Heart right ventricle (tissue), 16 donors: Measurements from ENCODE around the gene TYRP1. TPM values are rescaled to one million over a fixed set of nuclear protein-coding genes. Genes with fewer than 3 reads are reported as not detected.

ENCODE experiments used
- ATAC-seq, 8 donors: fragments of 200-7000 bp; cut with Tn5 transposase; one replicate each; pipeline ENCODE4 v1.9.1; 2020; ENCODE audit warnings: mild to moderate bottlenecking in 8 of 8, moderate library complexity in 8 of 8, moderate number of reproducible peaks in 1 of 8
- DNase-seq, 2 donors: peaks; one replicate each; pipeline ENCODE4 v3.0.0-alpha.2; 2020
- H3K27ac ChIP-seq, 10 donors: fragments of 200-600 bp; sonication (generic) in 2 of 10; one replicate each; pipeline versions ENCODE4 v1.5.0 to v1.8.0; 2020 to 2022; ENCODE audit warnings: mild to moderate bottlenecking in 3 of 10
- H3K27me3 ChIP-seq, 7 donors: fragments of 200-600 bp; one replicate each; pipeline ENCODE4 v1.8.0; 2021 to 2022; ENCODE audit warnings: mild to moderate bottlenecking in 2 of 7
- H3K36me3 ChIP-seq, 9 donors: fragments of 200-600 bp; sonication (generic) in 1 of 9; one replicate each; pipeline versions ENCODE4 v1.5.0 to v1.8.0; 2020 to 2022; ENCODE audit warnings: mild to moderate bottlenecking in 2 of 9
- H3K4me1 ChIP-seq, 9 donors: fragments of 200-600 bp; sonication (generic) in 1 of 9; one replicate each; pipeline versions ENCODE4 v1.5.0 to v1.8.0; 2020 to 2022; ENCODE audit warnings: mild to moderate bottlenecking in 4 of 9
- H3K4me3 ChIP-seq, 10 donors: fragments of 200-600 bp; sonication (generic) in 2 of 10; one replicate each; pipeline versions ENCODE4 v1.5.0 to v1.8.0; 2020 to 2022; ENCODE audit warnings: mild to moderate bottlenecking in 7 of 10, moderate library complexity in 2 of 10
- H3K9me3 ChIP-seq, 11 donors: fragments of 200-600 bp in 10 of 11; sonication (generic) in 2 of 11; one replicate each; pipeline versions ENCODE4 v1.5.0 to v1.8.0; 2013 to 2022; ENCODE audit warnings: mild to moderate bottlenecking in 2 of 11, control low read depth in 1 of 11, moderate library complexity in 1 of 11
- WGBS, 2 donors: extraction: QIAGEN DNeasy Blood & Tissue Kit; methylation state at CpG; one replicate each; pipeline ENCODE4 v1.1.7; 2013; ENCODE audit warnings: inconsistent platforms in 1 of 2; 5-methylcytosine and 5-hydroxymethylcytosine counted together
- intact Hi-C, 10 donors: fragments of 100-400 bp; cut with DNase I; formaldehyde crosslinking; loops; one replicate each; pipeline versions ENCODE4 v1.11.1 to v1.14.2; 2022
- polyA plus RNA-seq, 2 donors: library from polyadenylated mRNA; stranded (reverse); fragments of 200-250 nt; gene quantifications; one replicate each; pipeline ENCODE4 v1.2.3, GENCODE V29; 2013
- total RNA-seq, 10 donors: library from RNA; stranded (reverse); fragmentation: NEBNext Ultra II Directional in 3 of 10; extraction: Animal tissue kit (Norgen Biotek cat#: 25700) in 3 of 10; gene quantifications; one replicate each; pipeline versions ENCODE4 v1.2.1 to v1.2.4, GENCODE V29; 2021 to 2023
- TF ChIP-seq, protein P1 (sequence below), 9 donors: fragments of 200-600 bp; sonication (generic) in 2 of 9; IDR thresholded peaks; one replicate each; pipeline versions ENCODE4 v1.5.0 to v1.8.0; 2021 to 2022; ENCODE audit warnings: antibody characterized with exemption in 9 of 9, mild to moderate bottlenecking in 5 of 9, moderate library complexity in 1 of 9
- donor health status: Arrhythmogenic right ventricular cardiomyopathy.
- donor health status: ischemic (EF 13 %, LVEDD 7.1; RV severe dilation, severe dysfunction).
- donor health status: healthy with polysubstance abuse.
- donor health status: DM: no; HTN: yes; CAD: no.
- donor health status: DM: no; HTN: no; CAD: no.
- donor health status: ischemic (EF 25% LVEDD 6.9; RV normal size, moderate dysfunction).
- donor health status: ischemic (EF 25% LVEDD 5.7; RV mildly dilated, moderate dysfunction).
- donor health status: healthy.
- donor health status: DM: yes; HTN: yes; CAD: no.
- donor health status: Ischemic cardiomyopathy.
- donor health status: ischemic (EF 35%, LVEDD 5.7; RV mildly dilated, moderate dysfunction).
- donor health status: nonischemic (EF 11% LVEDD 7.7; RV severe dilation, severe dysfunction).
- donor health status: DM: yes; HTN: yes; CAD: no.
- donor health status: PGD.
- donor health status: ischemic (EF 29% LVEDD 5.4; RV normal size, mild dysfunction).
- donor health status: nonischemic (EF 23%, LVEDD 6.1; RV moderate dilation, normal function).

TYRP1 gene
- total and polyA plus RNA-seq, 12 donors: 7.2 to 138 (median 66.8) TPM

DNA sequence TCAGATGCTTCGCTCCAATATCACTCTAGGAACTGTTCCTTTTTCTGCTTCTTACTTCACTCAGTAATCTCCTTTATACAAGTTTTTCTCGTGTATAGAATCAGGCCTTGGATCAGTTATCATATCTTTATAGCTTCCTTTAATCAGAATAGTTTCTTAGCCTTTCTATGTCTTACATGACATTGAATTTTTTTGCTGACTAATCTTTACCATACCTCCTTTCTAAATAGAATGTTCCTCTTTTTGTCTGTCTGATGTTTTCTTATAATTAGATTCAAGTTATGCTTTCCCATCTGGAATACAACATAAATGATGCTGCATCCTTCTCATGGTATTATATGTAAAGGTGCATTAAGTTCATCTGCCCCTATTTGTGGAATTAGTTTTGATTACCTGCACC, 40.2 kb upstream of the TYRP1 start:
- Histone ChIP-seq H3K9me3 (peaks cover 0 to 3% (median 0%) of the 10 kb centered on the region in 11 donors), H3K36me3 (no peaks in the 10 kb centered on the region), H3K27me3 (no peaks in the 10 kb centered on the region), H3K4me1 (no peaks in the 10 kb centered on the region), H3K4me3 (no peak overlapping the region), H3K27ac (no peak overlapping the region)
- intact Hi-C loops: no loop called here
- TF ChIP-seq, protein P1, sequence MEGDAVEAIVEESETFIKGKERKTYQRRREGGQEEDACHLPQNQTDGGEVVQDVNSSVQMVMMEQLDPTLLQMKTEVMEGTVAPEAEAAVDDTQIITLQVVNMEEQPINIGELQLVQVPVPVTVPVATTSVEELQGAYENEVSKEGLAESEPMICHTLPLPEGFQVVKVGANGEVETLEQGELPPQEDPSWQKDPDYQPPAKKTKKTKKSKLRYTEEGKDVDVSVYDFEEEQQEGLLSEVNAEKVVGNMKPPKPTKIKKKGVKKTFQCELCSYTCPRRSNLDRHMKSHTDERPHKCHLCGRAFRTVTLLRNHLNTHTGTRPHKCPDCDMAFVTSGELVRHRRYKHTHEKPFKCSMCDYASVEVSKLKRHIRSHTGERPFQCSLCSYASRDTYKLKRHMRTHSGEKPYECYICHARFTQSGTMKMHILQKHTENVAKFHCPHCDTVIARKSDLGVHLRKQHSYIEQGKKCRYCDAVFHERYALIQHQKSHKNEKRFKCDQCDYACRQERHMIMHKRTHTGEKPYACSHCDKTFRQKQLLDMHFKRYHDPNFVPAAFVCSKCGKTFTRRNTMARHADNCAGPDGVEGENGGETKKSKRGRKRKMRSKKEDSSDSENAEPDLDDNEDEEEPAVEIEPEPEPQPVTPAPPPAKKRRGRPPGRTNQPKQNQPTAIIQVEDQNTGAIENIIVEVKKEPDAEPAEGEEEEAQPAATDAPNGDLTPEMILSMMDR (IDR thresholded peaks at IDR 0.05): no peak
- WGBS, 2 donors: 14 to 30% methylated on average over 2 of the region's 2 CpGs
- DNase-seq (no peak), ATAC-seq (no peak)

DNA sequence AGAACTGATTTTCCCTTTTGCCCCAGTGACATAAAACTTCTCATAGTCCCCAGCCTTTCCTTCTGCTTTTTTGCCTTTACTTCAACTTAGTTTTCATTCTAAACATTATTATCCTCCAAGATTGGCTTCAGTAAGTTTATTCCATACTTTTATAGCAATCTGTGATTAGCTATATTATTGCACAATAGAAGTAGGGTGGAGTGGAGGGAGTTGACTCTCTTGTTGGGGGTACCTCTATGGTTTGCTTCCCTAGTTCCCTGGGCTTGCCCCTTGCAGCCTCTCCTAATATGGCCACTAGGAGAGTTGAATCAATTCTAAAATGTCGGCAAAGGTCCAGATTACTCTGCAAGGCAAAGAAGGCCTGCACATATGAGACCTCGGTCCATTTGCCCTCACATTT, 36.4 kb upstream of the TYRP1 start:
- no peaks in the 10 kb centered on the region for H3K27me3 ChIP-seq
- intact Hi-C loops: no loop called here
- TF ChIP-seq, protein P1 (IDR thresholded peaks at IDR 0.05): no peak
- no peak for DNase-seq
- no peaks in the 10 kb centered on the region for H3K4me1 ChIP-seq
- no peaks in the 10 kb centered on the region for H3K36me3 ChIP-seq
- no peak overlapping the region for H3K4me3 ChIP-seq
- 93 to 94% methylated on average over 2 of the region's 2 CpGs for WGBS, 2 donors
- peaks cover 0 to 3% (median 0%) of the 10 kb centered on the region in 11 donors for H3K9me3 ChIP-seq
- ATAC-seq: no peak
- no peak overlapping the region for H3K27ac ChIP-seq

DNA sequence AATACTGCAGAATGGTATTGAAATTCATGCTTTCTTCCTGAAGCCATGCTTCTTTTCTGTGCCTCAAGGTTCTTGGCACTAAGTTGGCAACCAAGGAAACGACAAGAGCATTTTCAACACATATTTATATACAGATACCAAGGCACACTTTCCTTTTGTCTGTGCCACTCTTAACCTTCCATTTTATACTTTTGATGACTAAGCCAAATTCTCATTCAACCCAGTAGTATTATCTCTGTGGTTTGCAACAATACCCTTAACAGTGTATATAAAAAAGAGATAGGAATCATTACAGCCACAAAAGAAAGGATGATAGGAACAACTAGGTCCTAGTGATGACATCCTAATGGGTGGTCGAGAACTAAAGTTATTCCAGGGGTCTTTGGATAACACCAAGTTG, 36.0 kb upstream of the TYRP1 start:
- peaks cover 0 to 3% (median 0%) of the 10 kb centered on the region in 11 donors for H3K9me3 ChIP-seq
- intact Hi-C loops: no loop called here
- ATAC-seq: no peak

DNA sequence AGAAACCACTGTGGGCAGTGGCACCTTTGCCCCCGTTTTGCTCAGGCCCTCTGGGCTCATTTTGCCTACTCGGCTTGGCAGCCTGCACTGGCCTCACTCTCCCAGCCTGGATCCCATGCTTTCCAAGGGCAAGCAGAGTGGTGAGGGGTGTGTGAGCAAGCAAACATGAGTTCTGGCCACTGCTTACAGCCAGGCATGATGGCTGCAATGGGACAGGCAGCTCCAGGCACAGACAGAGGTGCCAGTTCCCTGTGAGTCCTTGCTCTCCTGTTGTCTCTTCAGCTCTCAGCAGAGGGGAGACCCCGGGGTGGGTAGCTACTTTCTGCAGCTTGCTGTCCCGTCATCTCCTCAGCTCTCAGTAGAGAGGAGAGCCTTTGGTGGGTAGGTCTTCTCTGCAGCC, 35.2 kb upstream of the TYRP1 start:
- ATAC-seq: no peak
- DNase-seq: no peak
- TF ChIP-seq, protein P1 (IDR thresholded peaks at IDR 0.05): no peak
- H3K36me3 ChIP-seq: no peaks in the 10 kb centered on the region
- H3K4me3 ChIP-seq: no peak overlapping the region
- intact Hi-C loops: no loop called here
- peaks cover 0 to 3% (median 0%) of the 10 kb centered on the region in 11 donors for H3K9me3 ChIP-seq
- H3K27me3 ChIP-seq: no peaks in the 10 kb centered on the region
- WGBS, 2 donors: 80% methylated on average over 4 of the region's 4 CpGs
- H3K4me1 ChIP-seq: no peaks in the 10 kb centered on the region
- H3K27ac ChIP-seq: no peak overlapping the region

More for the DNA sequence above, 36.0 kb upstream of the TYRP1 start:
- WGBS, 2 donors: 83 to 87% methylated on average over 2 of the region's 2 CpGs
- H3K4me1 ChIP-seq: no peaks in the 10 kb centered on the region
- DNase-seq: no peak
- TF ChIP-seq, protein P1 (IDR thresholded peaks at IDR 0.05): no peak
- no peaks in the 10 kb centered on the region for H3K27me3 ChIP-seq
- H3K4me3 ChIP-seq: no peak overlapping the region
- no peak overlapping the region for H3K27ac ChIP-seq
- no peaks in the 10 kb centered on the region for H3K36me3 ChIP-seq
